ENCODE measurements around the gene SLC7A4. TPM values are rescaled to one million over a fixed set of nuclear protein-coding genes. Genes with fewer than 3 reads are reported as not detected.
"Not testable (repeated sequence)": the region's sequence is repeated elsewhere in the genome, so short reads cannot be mapped to it uniquely, and the experiment has no call there.

Gene SLC7A4
- 0.42 TPM for total RNA-seq
- 1.2 TPM for polyA plus RNA-seq

- peak within 1 kb of the TSS; percentile 16 for H3K4me3 ChIP-seq (ENCODE audit: low read depth, low read length)
- no peak within 1 kb of the TSS for H3K27ac ChIP-seq (ENCODE audit: low read depth)
- no peaks in the 10 kb centered on the region for H3K4me1 ChIP-seq (ENCODE audit: insufficient read depth)
- DNase-seq (ENCODE audit: extremely low spot score), result no peak
- H3K36me3 ChIP-seq (ENCODE audit: insufficient read depth), result no peaks in the 10 kb centered on the region
- 7% methylated on average over 59 of the region's 59 CpGs for WGBS
These were observed at the start of gene SLC7A4 for GRCh38 chr22:21032037-21032867. Gene SLC7A4 (minus strand): TSS chr22:21032561. CDS start chr22:21031812, 749 bp downstream.

- no peak for DNase-seq (ENCODE audit: extremely low spot score)
- no peaks in the 10 kb centered on the region for H3K36me3 ChIP-seq (ENCODE audit: insufficient read depth)
- 90% methylated on average over 31 of the region's 31 CpGs for WGBS
- H3K4me3 ChIP-seq (ENCODE audit: low read depth, low read length), result no peak overlapping the region
- H3K27ac ChIP-seq (ENCODE audit: low read depth), result no peak overlapping the region
- H3K4me1 ChIP-seq (ENCODE audit: insufficient read depth), result no peaks in the 10 kb centered on the region
These were observed 48.2 kb upstream of the SLC7A4 start for GRCh38 chr22:21080435-21081137.

GRCh38 chr22:21079493-21079892 lies 47.1 kb upstream of the SLC7A4 start:
- H3K27ac ChIP-seq (ENCODE audit: low read depth), result no peak overlapping the region
- no peaks in the 10 kb centered on the region for H3K36me3 ChIP-seq (ENCODE audit: insufficient read depth)
- no peak overlapping the region for H3K4me3 ChIP-seq (ENCODE audit: low read depth, low read length)
- 79% methylated on average over 5 of the region's 5 CpGs for WGBS
- no peak for DNase-seq (ENCODE audit: extremely low spot score)
- H3K4me1 ChIP-seq (ENCODE audit: insufficient read depth), result no peaks in the 10 kb centered on the region

GRCh38 chr22:21078916-21079315 lies 46.6 kb upstream of the SLC7A4 start:
- Histone ChIP-seq H3K27ac (ENCODE audit: low read depth) (no peak overlapping the region), H3K4me3 (ENCODE audit: low read depth, low read length) (no peak overlapping the region), H3K4me1 (ENCODE audit: insufficient read depth) (no peaks in the 10 kb centered on the region), H3K36me3 (ENCODE audit: insufficient read depth) (no peaks in the 10 kb centered on the region)
- no peak for DNase-seq (ENCODE audit: extremely low spot score)
- WGBS, result 79% methylated on average over 11 of the region's 11 CpGs

GRCh38 chr22:21077884-21078508 lies 45.6 kb upstream of the SLC7A4 start:
- DNase-seq (ENCODE audit: extremely low spot score), result no peak
- H3K4me3 ChIP-seq (ENCODE audit: low read depth, low read length), result no peak overlapping the region
- no peak overlapping the region for H3K27ac ChIP-seq (ENCODE audit: low read depth)
- WGBS, result 68% methylated on average over 16 of the region's 16 CpGs
- H3K36me3 ChIP-seq (ENCODE audit: insufficient read depth), result no peaks in the 10 kb centered on the region
- H3K4me1 ChIP-seq (ENCODE audit: insufficient read depth), result no peaks in the 10 kb centered on the region

- Histone ChIP-seq H3K27ac (ENCODE audit: low read depth) (no peak overlapping the region), H3K4me3 (ENCODE audit: low read depth, low read length) (no peak overlapping the region), H3K4me1 (ENCODE audit: insufficient read depth) (no peaks in the 10 kb centered on the region), H3K36me3 (ENCODE audit: insufficient read depth) (no peaks in the 10 kb centered on the region)
- WGBS, result 86% methylated on average over 21 of the region's 21 CpGs
- DNase-seq (ENCODE audit: extremely low spot score), result no peak
These were observed 44.7 kb upstream of the SLC7A4 start for GRCh38 chr22:21076912-21077625.

GRCh38 chr22:21075516-21076138 lies 43.3 kb upstream of the SLC7A4 start:
- 88% methylated on average over 14 of the region's 14 CpGs for WGBS

GRCh38 chr22:21074102-21074715 lies 41.8 kb upstream of the SLC7A4 start:
- Histone ChIP-seq H3K4me3 (ENCODE audit: low read depth, low read length) (no peak overlapping the region), H3K4me1 (ENCODE audit: insufficient read depth) (no peaks in the 10 kb centered on the region), H3K36me3 (ENCODE audit: insufficient read depth) (no peaks in the 10 kb centered on the region), H3K27ac (ENCODE audit: low read depth) (no peak overlapping the region)
- 65% methylated on average over 7 of the region's 7 CpGs for WGBS
- no peak for DNase-seq (ENCODE audit: extremely low spot score)

More at GRCh38 chr22:21075516-21076138, 43.3 kb upstream of the SLC7A4 start:
- no peaks in the 10 kb centered on the region for H3K4me1 ChIP-seq (ENCODE audit: insufficient read depth)
- H3K4me3 ChIP-seq (ENCODE audit: low read depth, low read length), result no peak overlapping the region
- H3K36me3 ChIP-seq (ENCODE audit: insufficient read depth), result no peaks in the 10 kb centered on the region
- H3K27ac ChIP-seq (ENCODE audit: low read depth), result no peak overlapping the region
- no peak for DNase-seq (ENCODE audit: extremely low spot score)

- H3K27ac ChIP-seq (ENCODE audit: low read depth), result no peak overlapping the region
- H3K4me3 ChIP-seq (ENCODE audit: low read depth, low read length), result no peak overlapping the region
- H3K4me1 ChIP-seq (ENCODE audit: insufficient read depth), result no peaks in the 10 kb centered on the region
- DNase-seq (ENCODE audit: extremely low spot score), result no peak
- WGBS, result 92% methylated on average over 5 of the region's 5 CpGs
- no peaks in the 10 kb centered on the region for H3K36me3 ChIP-seq (ENCODE audit: insufficient read depth)
These were observed 41.1 kb upstream of the SLC7A4 start for GRCh38 chr22:21073482-21073881.

GRCh38 chr22:21073023-21073422 lies 40.7 kb upstream of the SLC7A4 start:
- H3K27ac ChIP-seq (ENCODE audit: low read depth), result no peak overlapping the region
- no peak overlapping the region for H3K4me3 ChIP-seq (ENCODE audit: low read depth, low read length)
- DNase-seq (ENCODE audit: extremely low spot score), result no peak
- 70% methylated on average over 3 of the region's 3 CpGs for WGBS
- no peaks in the 10 kb centered on the region for H3K36me3 ChIP-seq (ENCODE audit: insufficient read depth)
- H3K4me1 ChIP-seq (ENCODE audit: insufficient read depth), result no peaks in the 10 kb centered on the region

GRCh38 chr22:21071796-21072195 lies 39.4 kb upstream of the SLC7A4 start:
- WGBS, result 73% methylated on average over 8 of the region's 8 CpGs
- H3K4me1 ChIP-seq (ENCODE audit: insufficient read depth); H3K36me3 ChIP-seq (ENCODE audit: insufficient read depth); H3K4me3 ChIP-seq (ENCODE audit: low read depth, low read length); DNase-seq (ENCODE audit: extremely low spot score); H3K27ac ChIP-seq (ENCODE audit: low read depth): not testable (repeated sequence)

GRCh38 chr22:21070690-21071615 lies 38.6 kb upstream of the SLC7A4 start:
- DNase-seq (ENCODE audit: extremely low spot score), result no peak
- no peaks in the 10 kb centered on the region for H3K36me3 ChIP-seq (ENCODE audit: insufficient read depth)
- no peak overlapping the region for H3K27ac ChIP-seq (ENCODE audit: low read depth)
- no peak overlapping the region for H3K4me3 ChIP-seq (ENCODE audit: low read depth, low read length)
- 86% methylated on average over 17 of the region's 17 CpGs for WGBS
- H3K4me1 ChIP-seq (ENCODE audit: insufficient read depth), result no peaks in the 10 kb centered on the region
